Measurements from ENCODE around the gene SLC8A2. TPM values are rescaled to one million over a fixed set of nuclear protein-coding genes. Genes with fewer than 3 reads are reported as not detected.
"Not testable (repeated sequence)": the region's sequence is repeated elsewhere in the genome, so short reads cannot be mapped to it uniquely, and the experiment has no call there.

Gene SLC8A2
- total RNA-seq, 1 donor from 2014 or later = 0.26 TPM

DNA sequence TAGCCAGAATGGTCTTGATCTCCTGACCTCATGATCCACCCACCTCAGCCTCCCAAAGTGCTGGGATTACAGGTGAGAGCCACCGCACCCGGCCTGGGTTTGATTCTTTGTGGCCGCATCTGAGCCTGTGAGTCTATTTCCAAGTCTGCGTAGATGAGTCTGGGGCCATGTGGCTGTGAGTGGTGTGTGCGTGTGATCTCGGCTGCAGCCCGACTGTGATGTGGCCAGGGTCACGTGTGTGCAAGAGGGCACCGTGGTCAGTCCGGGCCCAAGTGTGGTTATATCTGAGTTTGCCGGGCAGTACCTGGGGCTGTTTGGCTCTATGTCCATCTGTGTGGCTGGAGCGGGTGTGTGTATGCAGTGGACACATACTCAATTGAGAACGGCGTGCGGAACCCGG is 57.8 kb downstream of the SLC8A2 start:
- Histone ChIP-seq H3K4me3 (ENCODE audit: low read depth, low read length) (no peak overlapping the region), H3K27me3 (ENCODE audit: control insufficient read depth, insufficient read depth, low read length) (peaks cover 26% of the 10 kb centered on the region), H3K36me3 (ENCODE audit: control insufficient read depth, insufficient read depth, low read length) (no peaks in the 10 kb centered on the region)
- FAIRE-seq = no peak
- DNase-seq (ENCODE audit: low read depth) = no peak
- TF ChIP-seq, protein P1, sequence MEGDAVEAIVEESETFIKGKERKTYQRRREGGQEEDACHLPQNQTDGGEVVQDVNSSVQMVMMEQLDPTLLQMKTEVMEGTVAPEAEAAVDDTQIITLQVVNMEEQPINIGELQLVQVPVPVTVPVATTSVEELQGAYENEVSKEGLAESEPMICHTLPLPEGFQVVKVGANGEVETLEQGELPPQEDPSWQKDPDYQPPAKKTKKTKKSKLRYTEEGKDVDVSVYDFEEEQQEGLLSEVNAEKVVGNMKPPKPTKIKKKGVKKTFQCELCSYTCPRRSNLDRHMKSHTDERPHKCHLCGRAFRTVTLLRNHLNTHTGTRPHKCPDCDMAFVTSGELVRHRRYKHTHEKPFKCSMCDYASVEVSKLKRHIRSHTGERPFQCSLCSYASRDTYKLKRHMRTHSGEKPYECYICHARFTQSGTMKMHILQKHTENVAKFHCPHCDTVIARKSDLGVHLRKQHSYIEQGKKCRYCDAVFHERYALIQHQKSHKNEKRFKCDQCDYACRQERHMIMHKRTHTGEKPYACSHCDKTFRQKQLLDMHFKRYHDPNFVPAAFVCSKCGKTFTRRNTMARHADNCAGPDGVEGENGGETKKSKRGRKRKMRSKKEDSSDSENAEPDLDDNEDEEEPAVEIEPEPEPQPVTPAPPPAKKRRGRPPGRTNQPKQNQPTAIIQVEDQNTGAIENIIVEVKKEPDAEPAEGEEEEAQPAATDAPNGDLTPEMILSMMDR (IDR thresholded peaks at IDR 0.05; ENCODE audit: insufficient read depth, low read length, severe bottlenecking) = no peak

GRCh38 chr19:47411696-47412095 is 60.0 kb downstream of the SLC8A2 start:
- DNase-seq (ENCODE audit: low read depth); H3K4me3 ChIP-seq (ENCODE audit: low read depth, low read length); FAIRE-seq; H3K36me3 ChIP-seq (ENCODE audit: control insufficient read depth, insufficient read depth, low read length): not testable (repeated sequence)
- peaks cover 13% of the 10 kb centered on the region for H3K27me3 ChIP-seq (ENCODE audit: control insufficient read depth, insufficient read depth, low read length)

GRCh38 chr19:47411101-47411500 is 60.6 kb downstream of the SLC8A2 start:
- Histone ChIP-seq H3K27me3 (ENCODE audit: control insufficient read depth, insufficient read depth, low read length) (peaks cover 10% of the 10 kb centered on the region), H3K4me3 (ENCODE audit: low read depth, low read length) (no peak overlapping the region), H3K36me3 (ENCODE audit: control insufficient read depth, insufficient read depth, low read length) (no peaks in the 10 kb centered on the region)
- no peak for FAIRE-seq
- TF ChIP-seq, protein P1 (IDR thresholded peaks at IDR 0.05; ENCODE audit: insufficient read depth, low read length, severe bottlenecking) = no peak
- no peak for DNase-seq (ENCODE audit: low read depth)

GRCh38 chr19:47408156-47408938 is 63.3 kb downstream of the SLC8A2 start:
- no peak for FAIRE-seq
- TF ChIP-seq, protein P1 (IDR thresholded peaks at IDR 0.05; ENCODE audit: insufficient read depth, low read length, severe bottlenecking) = no peak
- no peak overlapping the region for H3K4me3 ChIP-seq (ENCODE audit: low read depth, low read length)
- H3K36me3 ChIP-seq (ENCODE audit: control insufficient read depth, insufficient read depth, low read length) = no peaks in the 10 kb centered on the region
- H3K27me3 ChIP-seq (ENCODE audit: control insufficient read depth, insufficient read depth, low read length) = peaks cover 4% of the 10 kb centered on the region
- DNase-seq (ENCODE audit: low read depth) = no peak

GRCh38 chr19:47407417-47407774 is 64.3 kb downstream of the SLC8A2 start:
- H3K27me3 ChIP-seq (ENCODE audit: control insufficient read depth, insufficient read depth, low read length) = peaks cover 4% of the 10 kb centered on the region
- H3K4me3 ChIP-seq (ENCODE audit: low read depth, low read length) = no peak overlapping the region
- FAIRE-seq (no peak), DNase-seq (ENCODE audit: low read depth) (no peak)
- H3K36me3 ChIP-seq (ENCODE audit: control insufficient read depth, insufficient read depth, low read length) = no peaks in the 10 kb centered on the region
- TF ChIP-seq, protein P1 (IDR thresholded peaks at IDR 0.05; ENCODE audit: insufficient read depth, low read length, severe bottlenecking) = no peak

DNA sequence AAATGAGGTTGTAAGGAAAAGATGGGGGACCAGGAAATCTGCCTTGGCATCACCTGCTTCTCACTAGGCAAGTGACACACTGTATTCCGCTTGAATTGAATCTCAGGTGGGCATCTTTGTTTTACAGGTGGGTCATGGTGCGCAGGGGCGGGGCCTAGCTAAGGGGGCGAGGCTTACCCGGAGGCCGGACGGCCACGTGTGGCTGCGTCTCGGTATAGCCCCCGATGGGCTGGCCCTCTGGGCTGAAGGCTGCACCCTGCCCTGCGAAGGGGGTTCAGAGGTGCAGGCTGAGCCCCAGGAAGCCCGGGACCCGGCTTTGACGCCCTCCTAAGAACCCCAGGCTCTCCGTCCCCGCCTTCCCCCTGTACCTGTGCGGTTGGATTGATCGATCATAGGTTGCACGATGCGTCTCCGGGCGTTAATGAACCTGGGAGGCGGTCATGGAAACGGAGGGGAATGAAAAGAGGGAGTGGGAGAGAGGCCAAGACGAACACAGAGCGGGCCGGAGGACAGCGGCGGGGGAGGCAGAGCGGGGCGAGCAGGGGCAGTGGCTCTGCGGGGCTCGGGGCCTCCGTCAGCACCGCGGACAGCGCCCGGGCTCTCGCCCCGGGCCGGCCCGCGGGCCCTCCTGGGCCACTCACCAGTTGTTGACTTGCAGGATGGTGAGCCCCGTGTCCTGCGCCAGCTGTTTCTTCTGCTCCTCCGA is 64.8 kb downstream of the SLC8A2 start:
- FAIRE-seq = no peak
- Histone ChIP-seq H3K36me3 (ENCODE audit: control insufficient read depth, insufficient read depth, low read length) (no peaks in the 10 kb centered on the region), H3K27me3 (ENCODE audit: control insufficient read depth, insufficient read depth, low read length) (peaks cover 4% of the 10 kb centered on the region), H3K4me3 (ENCODE audit: low read depth, low read length) (no peak overlapping the region)
- TF ChIP-seq, protein P1 (IDR thresholded peaks at IDR 0.05; ENCODE audit: insufficient read depth, low read length, severe bottlenecking) = no peak
- no peak for DNase-seq (ENCODE audit: low read depth)
